GM12878 (cell line): ENCODE results near the gene USP11. TPM values are rescaled to one million over a fixed set of nuclear protein-coding genes. Genes with fewer than 3 reads are reported as not detected.

Source experiments
- CBX3 ChIP-seq: fragments of 200-600 bp; sonication (generic); IDR thresholded peaks from 2 replicates; pipeline ENCODE4 v1.6.1; 2016; ENCODE audit warnings: low read depth, borderline replicate concordance
- CHD1 ChIP-seq: IDR thresholded peaks from 2 replicates; pipeline ENCODE4 v1.6.1; 2012; ENCODE audit warnings: low read depth, low read length, improper control_type of control experiment
- CTCF ChIP-seq, 3 experiments: IDR thresholded peaks in 2 of 3; conservative IDR thresholded peaks in 1 of 3; 2 replicates each; pipeline ENCODE4 v1.5.1; 2011; ENCODE audit warnings: low read depth in 3 of 3, low read length in 3 of 3, mild to moderate bottlenecking in 3 of 3, control low read depth in 2 of 3, moderate library complexity in 2 of 3, inconsistent platforms in 1 of 3, mixed read lengths in 1 of 3; ENCODE audit not compliant: control insufficient read depth in 2 of 3, insufficient read depth in 1 of 3; ENCODE audit errors: extremely low read depth in 1 of 3
- DPF2 ChIP-seq: fragments of 450-650 bp; IDR thresholded peaks from 2 replicates; pipeline ENCODE4 v1.6.1; 2017; ENCODE audit warnings: mild to moderate bottlenecking
- GABPA ChIP-seq: IDR thresholded peaks from 2 replicates; pipeline ENCODE4 v1.6.1; 2014; ENCODE audit warnings: antibody characterized with exemption, low read depth, mild to moderate bottlenecking, inconsistent platforms
- HDAC6 ChIP-seq: fragments of 200-600 bp; sonication (generic); IDR thresholded peaks from one replicate; pipeline ENCODE4 v1.8.0; 2017; ENCODE audit warnings: antibody characterized with exemption; ENCODE audit not compliant: unreplicated experiment
- MEF2A ChIP-seq: IDR thresholded peaks from 2 replicates; pipeline ENCODE4 v1.6.1; 2011; ENCODE audit warnings: low read depth, mild to moderate bottlenecking, low read length, moderate library complexity; ENCODE audit not compliant: insufficient read depth
- NR2F1 ChIP-seq: fragments of 450-650 bp; conservative IDR thresholded peaks from 2 replicates; pipeline ENCODE4 v1.6.1; 2017; ENCODE audit warnings: mild to moderate bottlenecking
- POU2F2 ChIP-seq: IDR thresholded peaks from 3 replicates; pipeline ENCODE4 v1.6.1; 2011; ENCODE audit warnings: low read depth, mild to moderate bottlenecking, low read length, borderline replicate concordance
- PRDM15 ChIP-seq: fragments of 450-650 bp; formaldehyde crosslinking; IDR thresholded peaks from 2 replicates; pipeline ENCODE4 v1.4.0; 2020; ENCODE audit warnings: mild to moderate bottlenecking, moderate library complexity
- SMAD1 ChIP-seq: fragments of 450-650 bp; IDR thresholded peaks from 2 replicates; pipeline ENCODE4 v1.6.1; 2018; ENCODE audit warnings: mild to moderate bottlenecking, low read depth; ENCODE audit not compliant: partially characterized antibody
- STAT1 ChIP-seq: fragments of 450-650 bp; conservative IDR thresholded peaks from 2 replicates; pipeline ENCODE4 v1.6.1; 2014; ENCODE audit warnings: antibody characterized with exemption, mild to moderate bottlenecking
- STAT3 ChIP-seq: IDR thresholded peaks from 2 replicates; pipeline ENCODE4 v1.6.1; 2011; ENCODE audit warnings: low read depth, low read length, improper control_type of control experiment
- polyA plus RNA-seq, 11 experiments: library from polyadenylated mRNA; depleted of rRNA in 4 of 11; unstranded in 6 of 11; stranded (reverse) in 5 of 11; fragments of >200 nt; fragmentation: Nextera tagmentation in 4 of 11; fragmentation: Illumina TruSeq in 1 of 11; extraction: Ambion mirVana in 4 of 11; extraction: Trizol in 1 of 11; gene quantifications; 1 replicate in 1 of 11; 2 replicates in 10 of 11; pipeline versions ENCODE4 v1.2.1 to v1.2.3, GENCODE V29; 2011 to 2016; ENCODE audit warnings: inconsistent platforms in 2 of 11, missing spikeins in 2 of 11, low read depth in 1 of 11
- total RNA-seq, 4 experiments: library from RNA; depleted of rRNA in 3 of 4; stranded (reverse); fragments of >200 nt in 3 of 4; fragmentation: Illumina TruSeq in 1 of 4; extraction: Trizol in 1 of 4; gene quantifications; 2 replicates each; pipeline versions ENCODE4 v1.2.1 to v1.2.3, GENCODE V29; 2013 to 2021
- TF ChIP-seq, protein P1 (sequence below): IDR thresholded peaks from 2 replicates; pipeline ENCODE4 v1.6.1; 2012; ENCODE audit warnings: improper control_type of control experiment, low read depth, low read length; ENCODE audit not compliant: insufficient replicate concordance
- TF ChIP-seq, protein P2 (sequence below): fragments of 450-650 bp; IDR thresholded peaks from 2 replicates; pipeline ENCODE4 v1.6.1; 2017; ENCODE audit warnings: low read depth, mild to moderate bottlenecking, moderate library complexity

USP11 gene
- total and polyA plus RNA-seq, 10 of the 15 experiments (the other 5 are each of a cell fraction or from before 2014, with no cell fraction given) = 3.3 to 44.0 (median 20.9) TPM

GRCh38 chrX:47218920-47219815, 13.6 kb upstream of the USP11 start (continued):
- TF ChIP-seq, protein P1, sequence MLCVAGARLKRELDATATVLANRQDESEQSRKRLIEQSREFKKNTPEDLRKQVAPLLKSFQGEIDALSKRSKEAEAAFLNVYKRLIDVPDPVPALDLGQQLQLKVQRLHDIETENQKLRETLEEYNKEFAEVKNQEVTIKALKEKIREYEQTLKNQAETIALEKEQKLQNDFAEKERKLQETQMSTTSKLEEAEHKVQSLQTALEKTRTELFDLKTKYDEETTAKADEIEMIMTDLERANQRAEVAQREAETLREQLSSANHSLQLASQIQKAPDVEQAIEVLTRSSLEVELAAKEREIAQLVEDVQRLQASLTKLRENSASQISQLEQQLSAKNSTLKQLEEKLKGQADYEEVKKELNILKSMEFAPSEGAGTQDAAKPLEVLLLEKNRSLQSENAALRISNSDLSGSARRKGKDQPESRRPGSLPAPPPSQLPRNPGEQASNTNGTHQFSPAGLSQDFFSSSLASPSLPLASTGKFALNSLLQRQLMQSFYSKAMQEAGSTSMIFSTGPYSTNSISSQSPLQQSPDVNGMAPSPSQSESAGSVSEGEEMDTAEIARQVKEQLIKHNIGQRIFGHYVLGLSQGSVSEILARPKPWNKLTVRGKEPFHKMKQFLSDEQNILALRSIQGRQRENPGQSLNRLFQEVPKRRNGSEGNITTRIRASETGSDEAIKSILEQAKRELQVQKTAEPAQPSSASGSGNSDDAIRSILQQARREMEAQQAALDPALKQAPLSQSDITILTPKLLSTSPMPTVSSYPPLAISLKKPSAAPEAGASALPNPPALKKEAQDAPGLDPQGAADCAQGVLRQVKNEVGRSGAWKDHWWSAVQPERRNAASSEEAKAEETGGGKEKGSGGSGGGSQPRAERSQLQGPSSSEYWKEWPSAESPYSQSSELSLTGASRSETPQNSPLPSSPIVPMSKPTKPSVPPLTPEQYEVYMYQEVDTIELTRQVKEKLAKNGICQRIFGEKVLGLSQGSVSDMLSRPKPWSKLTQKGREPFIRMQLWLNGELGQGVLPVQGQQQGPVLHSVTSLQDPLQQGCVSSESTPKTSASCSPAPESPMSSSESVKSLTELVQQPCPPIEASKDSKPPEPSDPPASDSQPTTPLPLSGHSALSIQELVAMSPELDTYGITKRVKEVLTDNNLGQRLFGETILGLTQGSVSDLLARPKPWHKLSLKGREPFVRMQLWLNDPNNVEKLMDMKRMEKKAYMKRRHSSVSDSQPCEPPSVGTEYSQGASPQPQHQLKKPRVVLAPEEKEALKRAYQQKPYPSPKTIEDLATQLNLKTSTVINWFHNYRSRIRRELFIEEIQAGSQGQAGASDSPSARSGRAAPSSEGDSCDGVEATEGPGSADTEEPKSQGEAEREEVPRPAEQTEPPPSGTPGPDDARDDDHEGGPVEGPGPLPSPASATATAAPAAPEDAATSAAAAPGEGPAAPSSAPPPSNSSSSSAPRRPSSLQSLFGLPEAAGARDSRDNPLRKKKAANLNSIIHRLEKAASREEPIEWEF = no peak
- TF ChIP-seq CBX3 (no peak), GABPA (no peak), STAT1 (no peak), DPF2 (peak; percentile 37), POU2F2 (no peak), CTCF (IDR thresholded peaks at IDR 0.05 in 2 of 3, conservative IDR thresholded peaks at IDR 0.05 in 1 of 3; ENCODE audit: control insufficient read depth in 2 of 3, extremely low read depth in 1 of 3, insufficient read depth in 1 of 3, low read depth in 3 of 3, low read length in 3 of 3) (no peak), MEF2A (no peak), PRDM15 (CRISPR knock-in tag) (no peak), NR2F1 (peak; percentile 76), CHD1 (no peak), STAT3 (no peak), SMAD1 (no peak), HDAC6 (no peak)
- TF ChIP-seq, protein P2, sequence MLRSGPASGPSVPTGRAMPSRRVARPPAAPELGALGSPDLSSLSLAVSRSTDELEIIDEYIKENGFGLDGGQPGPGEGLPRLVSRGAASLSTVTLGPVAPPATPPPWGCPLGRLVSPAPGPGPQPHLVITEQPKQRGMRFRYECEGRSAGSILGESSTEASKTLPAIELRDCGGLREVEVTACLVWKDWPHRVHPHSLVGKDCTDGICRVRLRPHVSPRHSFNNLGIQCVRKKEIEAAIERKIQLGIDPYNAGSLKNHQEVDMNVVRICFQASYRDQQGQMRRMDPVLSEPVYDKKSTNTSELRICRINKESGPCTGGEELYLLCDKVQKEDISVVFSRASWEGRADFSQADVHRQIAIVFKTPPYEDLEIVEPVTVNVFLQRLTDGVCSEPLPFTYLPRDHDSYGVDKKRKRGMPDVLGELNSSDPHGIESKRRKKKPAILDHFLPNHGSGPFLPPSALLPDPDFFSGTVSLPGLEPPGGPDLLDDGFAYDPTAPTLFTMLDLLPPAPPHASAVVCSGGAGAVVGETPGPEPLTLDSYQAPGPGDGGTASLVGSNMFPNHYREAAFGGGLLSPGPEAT = no peak
